Amniotic stem cell (primary cell): Measurements from ENCODE around the gene FAM89A.
"Not testable (repeated sequence)": the region's sequence is repeated elsewhere in the genome, so short reads cannot be mapped to it uniquely, and the experiment has no call there.

Source experiments
- DNase-seq: peaks from one replicate; lab custom pipeline; 2025; lab: John Stamatoyannopoulos, UW

FAM89A gene

DNA sequence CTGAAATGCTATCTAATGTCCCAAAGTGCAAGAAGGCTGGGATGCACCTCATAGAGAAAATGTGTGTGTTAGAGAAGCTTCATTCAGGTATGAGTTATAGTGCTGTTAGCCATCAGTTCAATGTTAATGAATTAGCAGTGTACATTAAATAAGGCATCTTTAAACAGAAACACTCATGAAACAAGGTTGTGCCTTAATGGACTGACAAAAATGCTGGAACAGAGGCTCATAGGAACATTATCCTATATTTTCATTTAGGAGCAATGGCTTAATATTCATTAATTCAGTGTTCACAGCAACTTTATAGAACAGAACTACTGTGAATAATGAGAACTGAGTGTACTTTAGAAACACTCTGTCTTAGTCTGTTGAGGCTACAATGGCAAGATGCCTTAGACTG, 15.2 kb upstream of the FAM89A start:
- DNase-seq, result no peak

GRCh38 chr1:231053493-231054162, 13.6 kb upstream of the FAM89A start:
- DNase-seq, result peak; percentile 18

DNA sequence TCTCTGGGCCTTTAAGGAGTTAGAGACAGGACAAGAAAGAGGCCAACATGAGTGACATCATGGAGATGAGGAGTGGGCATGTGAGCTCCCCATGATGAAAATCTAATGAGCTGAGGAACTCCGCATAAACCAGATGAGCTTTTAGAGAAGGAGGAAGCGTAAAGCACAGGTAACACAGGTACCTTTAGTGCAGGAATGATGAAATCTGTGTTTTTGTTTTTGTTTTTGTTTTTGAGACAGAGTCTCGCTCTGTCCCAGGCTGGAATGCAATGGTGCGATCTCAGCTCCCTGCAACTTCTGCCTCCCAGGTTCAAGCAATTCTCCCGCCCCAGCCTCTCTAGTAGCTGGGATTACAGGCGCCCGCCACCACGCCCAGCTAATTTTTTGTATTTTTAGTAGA, 12.7 kb upstream of the FAM89A start:
- no peak for DNase-seq

DNA sequence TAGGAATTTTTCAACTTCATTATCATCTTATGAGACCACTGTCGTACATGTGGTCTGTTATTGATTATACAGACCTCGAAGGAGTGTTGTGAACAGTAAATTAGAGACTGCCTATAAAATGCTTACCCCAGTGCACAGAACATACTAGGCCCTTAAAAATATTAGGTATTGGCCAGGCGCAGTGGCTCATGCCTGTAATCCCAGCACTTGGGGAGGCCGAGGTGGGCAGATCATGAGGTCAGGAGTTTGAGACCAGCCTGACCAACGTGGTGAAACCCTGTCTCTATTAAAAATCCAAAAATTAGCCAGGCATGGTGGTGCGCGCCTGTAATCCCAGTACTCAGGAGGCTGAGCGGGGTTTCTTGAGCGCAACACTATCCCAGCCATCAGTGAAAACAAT, 10.9 kb upstream of the FAM89A start:
- DNase-seq, result not testable (repeated sequence)

- no peak for DNase-seq
These were observed 10.3 kb upstream of the FAM89A start for GRCh38 chr1:231050395-231050794.

- no peak for DNase-seq
These were observed 9.3 kb upstream of the FAM89A start for GRCh38 chr1:231049121-231049979.

DNA sequence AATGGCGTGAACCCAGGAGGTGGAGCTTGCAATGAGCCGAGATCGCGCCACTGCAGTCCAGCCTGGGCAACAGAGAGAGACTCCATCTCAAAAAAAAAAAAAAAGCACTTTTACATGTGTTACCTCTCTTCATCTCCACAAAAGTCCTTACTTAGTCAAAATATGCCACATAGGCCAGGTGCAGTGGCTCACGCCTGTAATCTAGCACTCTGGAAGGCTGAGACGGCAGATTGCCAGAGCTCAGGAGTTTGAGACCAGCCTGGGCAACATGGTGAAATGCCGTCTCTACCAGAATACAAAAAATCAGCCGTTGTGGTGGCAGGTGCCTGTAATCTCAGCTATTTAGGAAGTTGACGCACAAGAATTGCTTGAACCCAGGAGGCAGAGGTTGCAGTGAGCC, 8.4 kb upstream of the FAM89A start:
- not testable (repeated sequence) for DNase-seq

DNA sequence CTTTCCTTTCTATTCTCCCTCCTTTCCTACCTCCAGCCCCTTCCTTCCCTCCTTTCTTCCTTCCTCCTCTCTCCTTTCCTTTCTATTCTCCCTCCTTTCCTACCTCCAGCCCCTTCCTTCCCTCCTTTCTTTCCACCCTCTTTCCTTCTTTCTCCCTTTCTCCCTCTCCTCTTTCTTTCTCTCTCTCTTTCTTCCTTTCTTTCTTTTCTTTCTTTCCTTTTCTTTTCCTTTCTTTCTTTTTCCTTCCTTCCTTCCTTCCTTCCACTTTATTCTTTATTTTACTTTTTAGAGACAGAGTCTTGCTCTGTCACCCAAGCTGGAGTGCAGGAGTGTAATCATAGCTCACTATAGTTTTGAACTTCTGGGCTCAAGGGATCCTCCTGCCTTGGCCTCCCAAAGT, 7.5 kb upstream of the FAM89A start:
- DNase-seq, result not testable (repeated sequence)

DNA sequence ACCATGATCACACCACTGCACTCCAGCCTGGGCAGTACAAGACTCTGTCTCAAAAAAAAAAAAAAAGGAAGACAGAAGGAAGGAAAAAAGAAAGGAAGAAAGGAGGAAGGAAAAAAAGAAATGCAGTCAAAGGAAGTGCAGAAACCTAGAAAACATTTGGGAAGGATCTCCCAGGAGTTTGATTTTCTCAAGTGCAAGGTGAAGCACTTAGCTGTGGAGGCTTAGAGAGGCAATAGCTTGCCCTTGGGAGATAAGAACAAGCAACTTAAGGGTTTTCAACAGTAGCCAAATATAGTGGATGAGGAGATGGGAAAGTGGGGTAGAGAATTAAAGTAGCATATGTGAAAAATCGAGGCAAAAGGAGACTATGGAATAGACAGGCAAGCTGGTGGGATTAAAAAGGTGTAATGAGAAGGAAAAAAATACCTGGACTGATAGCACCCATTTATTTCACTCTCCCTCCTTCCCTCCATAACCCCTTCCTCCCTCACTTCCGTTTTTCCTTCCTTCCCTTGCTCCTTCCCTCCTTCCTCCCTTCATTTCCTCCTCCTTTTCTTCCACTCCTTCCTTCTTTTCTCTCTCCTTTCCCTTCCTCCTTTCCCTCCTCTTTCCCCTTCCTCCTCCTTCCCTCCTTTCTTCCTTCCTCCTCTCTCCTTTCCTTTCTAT, 6.8 kb upstream of the FAM89A start:
- DNase-seq, result no peak

DNA sequence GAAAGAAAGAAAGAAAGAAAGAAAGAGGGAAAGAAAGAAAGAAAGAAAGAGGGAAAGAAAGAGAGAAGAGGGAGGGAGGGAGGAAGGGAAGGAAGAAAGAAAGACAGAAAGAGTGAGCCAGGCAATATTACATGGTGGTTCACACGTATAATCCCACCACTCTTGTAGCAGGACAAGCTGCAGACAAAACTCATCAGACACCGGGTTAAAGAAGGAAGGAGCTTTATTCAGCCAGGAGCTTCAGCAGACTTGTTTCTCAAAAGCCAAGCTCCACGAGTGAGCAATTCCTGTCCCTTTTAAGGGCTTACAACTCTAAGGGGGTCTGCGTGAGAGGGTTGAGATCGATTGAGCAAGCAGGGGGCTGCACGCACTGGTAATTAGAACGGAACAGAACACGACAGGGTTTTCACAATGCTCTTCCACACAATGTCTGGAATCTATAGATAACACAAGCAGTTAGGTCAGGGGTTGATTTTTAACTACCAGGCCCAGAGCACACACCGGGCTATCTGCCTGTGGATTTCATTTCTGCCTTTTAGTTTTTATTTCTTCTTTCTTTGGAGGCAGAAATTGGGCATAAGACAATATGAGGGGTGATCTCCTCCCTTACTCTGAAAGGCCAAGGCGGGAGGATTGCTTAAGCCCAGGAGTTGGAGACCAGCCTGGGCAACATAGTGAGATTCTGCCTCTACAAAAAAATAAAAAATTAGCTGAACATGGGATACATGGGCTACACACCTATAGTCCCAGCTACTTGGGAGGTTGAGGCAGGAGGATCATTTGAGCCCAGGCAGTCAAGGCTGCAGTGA, 6.1 kb upstream of the FAM89A start:
- DNase-seq, result not testable (repeated sequence)

- no peak for DNase-seq
These were observed 5.2 kb upstream of the FAM89A start for GRCh38 chr1:231045286-231045685.

GRCh38 chr1:231044588-231044987, 4.5 kb upstream of the FAM89A start:
- no peak for DNase-seq

GRCh38 chr1:231041719-231042261, 1.7 kb upstream of the FAM89A start:
- DNase-seq, result no peak

GRCh38 chr1:231040800-231041718, 1.0 kb upstream of the FAM89A start:
- DNase-seq, result no peak

DNA sequence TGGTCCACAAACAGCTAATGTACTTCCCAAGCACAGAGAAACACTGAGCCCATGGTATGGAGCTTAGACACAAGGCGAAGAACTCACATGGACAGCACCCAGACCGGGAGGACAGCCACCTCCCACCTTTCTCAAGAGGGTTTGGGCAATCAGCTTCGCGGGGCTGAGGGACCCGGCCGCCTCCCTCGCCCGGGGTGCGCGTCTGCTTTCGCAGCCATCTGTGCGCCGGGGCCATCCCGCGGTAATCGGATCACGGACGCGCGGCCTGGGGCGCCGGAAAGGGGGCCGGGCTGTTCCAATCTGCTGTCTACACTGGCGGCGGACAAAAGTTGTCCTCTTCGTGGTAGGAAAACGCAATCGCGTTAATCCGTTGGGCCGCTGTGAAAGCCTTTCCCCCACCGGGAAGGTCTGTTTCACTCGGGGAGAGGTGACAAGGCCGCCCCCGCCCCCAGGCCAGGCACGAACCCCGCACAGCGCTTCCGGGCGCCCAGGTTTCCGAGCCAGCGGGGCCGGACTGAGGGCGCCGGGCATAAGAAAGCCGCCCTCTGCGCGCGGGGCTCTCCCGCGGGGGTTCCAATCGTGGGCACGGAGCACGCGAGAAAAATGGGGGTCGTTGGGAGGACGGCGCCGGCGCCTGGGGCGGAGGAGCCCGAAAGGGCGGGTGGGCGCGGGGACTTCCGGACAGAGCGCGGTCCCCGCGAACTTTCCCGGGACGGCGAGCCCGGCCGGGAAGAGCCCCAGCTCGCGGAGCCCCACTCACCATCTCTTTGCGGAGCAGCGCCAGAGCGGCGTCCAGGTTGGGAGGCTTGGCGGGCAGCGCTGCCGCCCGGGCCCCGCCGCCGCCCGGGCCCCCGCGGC, 664 bp downstream of the FAM89A start:
- DNase-seq, result no peak

- no peak for DNase-seq
These were observed 2.2 kb downstream of the FAM89A start for GRCh38 chr1:231037585-231038517.

DNA sequence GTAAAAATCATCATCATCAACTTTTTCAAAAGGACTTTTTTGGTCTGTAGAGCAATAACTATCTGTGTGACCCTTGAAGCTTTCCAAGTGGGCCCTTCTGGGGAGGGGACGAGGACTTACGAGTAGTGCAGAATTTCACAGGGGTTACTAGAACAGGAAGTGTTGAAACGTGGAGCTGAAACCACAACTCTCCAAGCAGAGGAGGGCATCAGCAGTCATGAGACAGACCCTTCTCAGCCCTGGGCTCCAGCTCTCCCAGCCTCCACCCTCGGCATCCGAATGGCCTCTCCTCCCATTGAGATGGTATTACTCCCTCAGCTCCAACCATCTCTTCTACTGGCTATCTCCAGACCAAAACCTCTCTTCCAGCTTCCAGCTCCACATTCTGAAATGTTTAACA, 3.6 kb downstream of the FAM89A start:
- DNase-seq, result no peak

- DNase-seq, result no peak
These were observed 4.3 kb downstream of the FAM89A start for GRCh38 chr1:231035799-231036198.

GRCh38 chr1:231032963-231033362, 7.1 kb downstream of the FAM89A start:
- no peak for DNase-seq
